NT2/D1 (cell line): ENCODE results near the gene INSIG1.

Experiments
- DNase-seq: peaks from one replicate; pipeline ENCODE4 v3.0.0-alpha.2; 2011; ENCODE audit warnings: low read depth, low spot score
- H3K27me3 ChIP-seq: 2 replicates; pipeline ENCODE4 v1.6.0; 2011; ENCODE audit warnings: mild to moderate bottlenecking; ENCODE audit not compliant: insufficient read length, insufficient read depth
- H3K36me3 ChIP-seq: 2 replicates; pipeline ENCODE4 v1.6.1; 2011; ENCODE audit warnings: mild to moderate bottlenecking, low read length, mixed read lengths; ENCODE audit not compliant: insufficient read depth, insufficient read length
- H3K4me1 ChIP-seq: 2 replicates; pipeline ENCODE4 v1.5.1; 2011; ENCODE audit not compliant: insufficient read depth, insufficient read length
- H3K4me3 ChIP-seq: 2 replicates; pipeline ENCODE4 v1.5.1; 2011; ENCODE audit warnings: low read depth; ENCODE audit not compliant: insufficient read length
- H3K9ac ChIP-seq: 2 replicates; pipeline ENCODE4 v1.6.0; 2011; ENCODE audit warnings: low read depth; ENCODE audit not compliant: insufficient read length
- H3K9me3 ChIP-seq: 2 replicates; pipeline ENCODE4 v1.5.1; 2011; ENCODE audit warnings: mild to moderate bottlenecking, low read length; ENCODE audit not compliant: insufficient read depth
- SUZ12 ChIP-seq: IDR thresholded peaks from 2 replicates; pipeline ENCODE4 v1.6.1; 2011; ENCODE audit not compliant: insufficient read length, insufficient read depth; ENCODE audit errors: extremely low read depth
- YY1 ChIP-seq: IDR thresholded peaks from 2 replicates; pipeline ENCODE4 v1.6.1; 2011; ENCODE audit not compliant: insufficient read length, insufficient read depth
- ZNF274 ChIP-seq: IDR thresholded peaks from 2 replicates; pipeline ENCODE4 v1.6.1; 2011; ENCODE audit warnings: mild to moderate bottlenecking, low read depth, low read length

The INSIG1 gene

DNA sequence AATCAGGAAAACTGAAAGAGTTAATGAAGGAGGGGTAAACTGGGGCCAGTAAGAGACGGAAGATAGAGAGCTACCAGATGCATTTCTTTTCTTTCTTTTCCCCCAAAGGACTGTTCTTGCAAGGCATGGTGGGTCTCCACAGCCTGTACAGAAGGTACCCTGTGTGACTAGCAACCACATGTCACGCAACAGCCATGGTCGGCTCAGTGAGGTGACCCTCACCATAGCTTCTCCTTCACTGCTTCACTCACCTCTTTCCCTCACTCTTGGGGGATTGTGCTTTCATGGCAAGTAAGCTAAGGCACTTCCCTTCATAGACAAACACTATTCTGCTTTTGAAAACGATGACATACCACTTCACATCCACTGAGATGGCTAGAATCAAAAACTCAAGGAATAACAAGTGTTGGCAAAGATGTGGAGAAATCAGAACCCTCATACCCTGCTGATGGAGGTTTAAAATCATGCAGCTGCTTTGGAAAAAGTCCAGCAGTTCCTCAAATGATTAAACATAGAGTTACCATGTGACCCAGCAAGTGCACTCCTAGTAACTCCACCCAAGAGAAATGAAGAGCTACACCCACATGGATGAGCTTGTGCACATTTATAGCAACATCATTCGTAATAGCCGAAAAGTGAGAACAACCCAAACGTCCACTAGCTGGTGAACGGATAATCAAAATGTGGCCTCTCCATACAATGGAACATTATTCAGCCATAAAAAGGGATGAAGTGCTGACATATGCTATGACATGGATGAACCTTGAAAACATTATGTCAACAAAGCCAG is 3.8 kb upstream of the INSIG1 start:
- Histone ChIP-seq H3K9ac (no peak overlapping the region), H3K27me3 (no peaks in the 10 kb centered on the region), H3K36me3 (no peaks in the 10 kb centered on the region), H3K4me1 (no peaks in the 10 kb centered on the region), H3K9me3 (no peaks in the 10 kb centered on the region; the same call in 1 of the 2 replicates), H3K4me3 (no peak overlapping the region)
- DNase-seq, result no peak
- TF ChIP-seq SUZ12 (no peak), YY1 (no peak), ZNF274 (no peak)

- H3K4me3 ChIP-seq, result no peak overlapping the region
- no peak for DNase-seq
- no peaks in the 10 kb centered on the region for H3K4me1 ChIP-seq
- peaks cover 1% of the 10 kb centered on the region for H3K36me3 ChIP-seq
- no peaks in the 10 kb centered on the region for H3K27me3 ChIP-seq
- H3K9ac ChIP-seq, result no peak overlapping the region
- no peaks in the 10 kb centered on the region; the same call in 1 of the 2 replicates for H3K9me3 ChIP-seq
- TF ChIP-seq YY1, result no peak
Measured at GRCh38 chr7:155294511-155294778, 3.2 kb upstream of the INSIG1 start.

- peaks cover 10% of the 10 kb centered on the region for H3K36me3 ChIP-seq
- no peaks in the 10 kb centered on the region; the same call in 1 of the 2 replicates for H3K9me3 ChIP-seq
- TF ChIP-seq YY1 (no peak), SUZ12 (no peak), ZNF274 (no peak)
- H3K27me3 ChIP-seq, result no peaks in the 10 kb centered on the region
- H3K4me3 ChIP-seq, result no peak overlapping the region
- DNase-seq, result no peak
- H3K9ac ChIP-seq, result no peak overlapping the region
- H3K4me1 ChIP-seq, result no peaks in the 10 kb centered on the region
Measured at GRCh38 chr7:155295511-155295910, 2.2 kb upstream of the INSIG1 start.

DNA sequence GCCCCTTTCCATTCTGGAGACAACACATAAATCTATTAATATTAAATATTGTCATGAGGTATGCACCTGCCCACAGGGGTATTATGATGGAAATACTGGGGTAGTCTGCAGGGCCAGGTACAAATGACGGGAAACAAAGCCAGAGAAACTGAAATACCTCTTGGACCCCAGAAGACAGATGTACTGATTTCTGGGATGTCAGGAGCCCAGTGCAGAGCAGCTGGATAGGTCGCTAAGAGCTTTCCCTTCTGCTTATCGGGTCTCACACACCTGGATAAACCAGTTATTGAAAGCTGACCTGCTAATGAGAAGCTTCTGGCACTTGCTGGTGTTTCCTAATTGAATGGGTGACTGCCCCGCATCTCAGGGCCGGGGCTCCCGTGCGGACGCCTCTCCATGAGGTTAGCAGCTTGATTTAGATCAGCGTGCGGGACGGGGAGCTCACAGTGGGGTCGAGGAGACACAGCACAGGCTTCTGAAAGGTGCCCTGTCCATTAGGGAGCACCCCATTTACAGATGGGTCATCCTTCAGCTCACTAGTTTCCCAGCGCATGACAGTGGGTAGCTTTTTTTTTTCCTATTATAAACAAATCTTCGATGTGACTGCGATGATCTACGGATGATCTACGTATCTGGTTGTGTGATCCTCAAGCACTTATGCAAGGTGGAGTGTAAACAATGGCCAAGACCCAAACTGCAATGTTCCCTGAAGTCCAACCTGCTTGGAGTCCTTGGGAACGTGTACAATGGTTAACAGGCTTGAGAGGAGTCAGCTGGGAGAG is 1.5 kb upstream of the INSIG1 start:
- H3K4me3 ChIP-seq, result peak overlapping the region; percentile 60
- no peak for DNase-seq
- peaks cover 16% of the 10 kb centered on the region for H3K36me3 ChIP-seq
- no peaks in the 10 kb centered on the region for H3K27me3 ChIP-seq
- H3K9ac ChIP-seq, result peak overlapping the region; percentile 88
- no peaks in the 10 kb centered on the region; the same call in 1 of the 2 replicates for H3K9me3 ChIP-seq
- no peaks in the 10 kb centered on the region for H3K4me1 ChIP-seq
- TF ChIP-seq YY1, result no peak
- TF ChIP-seq SUZ12, result no peak
- no peak for TF ChIP-seq ZNF274

- H3K4me1 ChIP-seq, result no peaks in the 10 kb centered on the region
- H3K9ac ChIP-seq, result peak overlapping the region; percentile 88
- H3K9me3 ChIP-seq, result no peaks in the 10 kb centered on the region; the same call in 1 of the 2 replicates
- peak; percentile 35 for DNase-seq
- peak overlapping the region; percentile 60 for H3K4me3 ChIP-seq
- TF ChIP-seq ZNF274, result no peak
- no peak for TF ChIP-seq SUZ12
- no peak for TF ChIP-seq YY1
- H3K36me3 ChIP-seq, result peaks cover 21% of the 10 kb centered on the region
- H3K27me3 ChIP-seq, result no peaks in the 10 kb centered on the region
Measured at GRCh38 chr7:155296788-155297516, 726 bp upstream of the INSIG1 start.

DNA sequence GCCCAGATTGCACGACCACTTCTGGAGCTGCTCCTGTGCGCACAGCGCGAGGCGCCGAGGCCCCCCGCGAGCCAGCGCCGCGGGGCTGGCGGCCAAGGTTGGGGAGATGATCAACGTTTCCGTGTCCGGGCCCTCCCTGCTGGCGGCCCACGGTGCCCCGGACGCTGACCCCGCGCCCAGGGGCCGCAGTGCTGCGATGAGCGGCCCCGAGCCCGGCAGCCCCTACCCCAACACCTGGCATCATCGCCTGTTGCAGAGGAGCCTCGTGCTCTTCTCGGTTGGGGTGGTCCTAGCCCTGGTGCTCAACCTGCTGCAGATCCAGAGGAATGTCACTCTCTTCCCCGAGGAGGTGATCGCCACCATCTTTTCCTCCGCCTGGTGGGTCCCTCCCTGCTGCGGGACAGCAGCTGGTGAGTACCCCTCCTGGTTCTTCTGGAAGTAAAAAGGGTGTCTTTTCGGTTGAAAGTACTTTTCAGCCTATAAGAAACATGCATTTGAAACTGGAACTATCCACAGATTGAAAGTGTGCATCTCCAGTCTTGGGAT is 683 bp downstream of the INSIG1 start:
- Histone ChIP-seq H3K4me1 (no peaks in the 10 kb centered on the region), H3K9me3 (no peaks in the 10 kb centered on the region; the same call in 1 of the 2 replicates), H3K4me3 (peak overlapping the region; percentile 94), H3K9ac (peak overlapping the region; percentile 93), H3K36me3 (peaks cover 29% of the 10 kb centered on the region), H3K27me3 (no peaks in the 10 kb centered on the region)
- no peak for DNase-seq
- TF ChIP-seq ZNF274, result no peak
- no peak for TF ChIP-seq SUZ12
- TF ChIP-seq YY1, result no peak
